GM12801 (cell line): ENCODE measurements around the gene WDR53.

Source experiments
- TF ChIP-seq, protein P1 (sequence below): IDR thresholded peaks from one replicate; pipeline ENCODE4 v1.5.1; 2011; ENCODE audit warnings: control low read depth; ENCODE audit not compliant: insufficient read length; ENCODE audit errors: extremely low read depth

WDR53 gene

DNA sequence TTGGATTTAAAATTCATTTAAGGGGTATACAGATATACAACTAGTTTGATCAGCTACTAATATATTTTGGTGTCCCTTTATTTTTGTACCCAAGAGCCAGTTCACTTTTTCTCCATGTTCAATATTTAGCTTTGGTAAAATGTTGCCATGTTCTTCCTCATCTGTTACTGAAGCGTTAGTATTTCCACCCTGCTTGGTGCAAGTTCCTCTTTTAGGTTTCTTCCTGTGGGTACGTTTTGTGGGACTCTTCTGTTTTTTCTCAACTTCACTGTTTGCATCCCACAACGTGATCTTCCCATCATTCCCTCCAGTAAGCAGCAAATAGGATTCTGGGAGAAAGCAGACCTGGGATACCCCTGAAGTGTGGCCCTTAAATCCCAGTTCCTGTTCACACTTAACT lies 14.1 kb downstream of the WDR53 start:
- TF ChIP-seq, protein P1, sequence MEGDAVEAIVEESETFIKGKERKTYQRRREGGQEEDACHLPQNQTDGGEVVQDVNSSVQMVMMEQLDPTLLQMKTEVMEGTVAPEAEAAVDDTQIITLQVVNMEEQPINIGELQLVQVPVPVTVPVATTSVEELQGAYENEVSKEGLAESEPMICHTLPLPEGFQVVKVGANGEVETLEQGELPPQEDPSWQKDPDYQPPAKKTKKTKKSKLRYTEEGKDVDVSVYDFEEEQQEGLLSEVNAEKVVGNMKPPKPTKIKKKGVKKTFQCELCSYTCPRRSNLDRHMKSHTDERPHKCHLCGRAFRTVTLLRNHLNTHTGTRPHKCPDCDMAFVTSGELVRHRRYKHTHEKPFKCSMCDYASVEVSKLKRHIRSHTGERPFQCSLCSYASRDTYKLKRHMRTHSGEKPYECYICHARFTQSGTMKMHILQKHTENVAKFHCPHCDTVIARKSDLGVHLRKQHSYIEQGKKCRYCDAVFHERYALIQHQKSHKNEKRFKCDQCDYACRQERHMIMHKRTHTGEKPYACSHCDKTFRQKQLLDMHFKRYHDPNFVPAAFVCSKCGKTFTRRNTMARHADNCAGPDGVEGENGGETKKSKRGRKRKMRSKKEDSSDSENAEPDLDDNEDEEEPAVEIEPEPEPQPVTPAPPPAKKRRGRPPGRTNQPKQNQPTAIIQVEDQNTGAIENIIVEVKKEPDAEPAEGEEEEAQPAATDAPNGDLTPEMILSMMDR = no peak

GRCh38 chr3:196553551-196553950 lies 14.8 kb downstream of the WDR53 start:
- TF ChIP-seq, protein P1 = no peak

GRCh38 chr3:196552253-196552652 lies 16.1 kb downstream of the WDR53 start:
- TF ChIP-seq, protein P1 = no peak

DNA sequence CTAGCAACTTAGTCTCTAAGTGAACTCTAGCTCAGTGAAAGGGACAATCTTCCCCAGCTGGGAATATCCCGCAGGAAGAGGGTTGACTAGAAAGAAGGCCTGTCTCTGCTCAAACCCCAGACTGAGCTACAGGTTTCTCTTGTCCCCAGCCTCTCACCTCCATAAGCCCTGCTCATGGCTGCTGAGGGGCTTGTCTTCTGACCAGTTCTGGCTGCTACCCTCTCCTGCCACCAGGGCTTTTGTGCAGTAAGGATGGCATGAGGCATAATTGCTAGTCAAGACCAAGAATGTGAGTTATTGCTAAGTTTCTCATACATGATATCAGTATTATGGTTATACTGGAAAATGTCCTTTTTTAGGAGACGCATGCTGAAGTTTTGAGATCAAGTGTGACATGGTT lies 21.3 kb downstream of the WDR53 start:
- TF ChIP-seq, protein P1 = no peak

- TF ChIP-seq, protein P1 = no peak
Observed at GRCh38 chr3:196546537-196546936, 21.8 kb downstream of the WDR53 start.

GRCh38 chr3:196544491-196544992 lies 23.8 kb downstream of the WDR53 start:
- TF ChIP-seq, protein P1 = no peak

- TF ChIP-seq, protein P1 = no peak
Observed at GRCh38 chr3:196541684-196542445, 26.5 kb downstream of the WDR53 start.
